GM18907 (cell line): ENCODE measurements around the gene MUS81.

Experiments used
- ATAC-seq: cut with Tn5 transposase; IDR thresholded peaks from one replicate; pipeline ENCODE4 v1.9.1; 2021; ENCODE audit warnings: mild to moderate bottlenecking, moderate library complexity; ENCODE audit not compliant: unreplicated experiment

MUS81 gene

DNA sequence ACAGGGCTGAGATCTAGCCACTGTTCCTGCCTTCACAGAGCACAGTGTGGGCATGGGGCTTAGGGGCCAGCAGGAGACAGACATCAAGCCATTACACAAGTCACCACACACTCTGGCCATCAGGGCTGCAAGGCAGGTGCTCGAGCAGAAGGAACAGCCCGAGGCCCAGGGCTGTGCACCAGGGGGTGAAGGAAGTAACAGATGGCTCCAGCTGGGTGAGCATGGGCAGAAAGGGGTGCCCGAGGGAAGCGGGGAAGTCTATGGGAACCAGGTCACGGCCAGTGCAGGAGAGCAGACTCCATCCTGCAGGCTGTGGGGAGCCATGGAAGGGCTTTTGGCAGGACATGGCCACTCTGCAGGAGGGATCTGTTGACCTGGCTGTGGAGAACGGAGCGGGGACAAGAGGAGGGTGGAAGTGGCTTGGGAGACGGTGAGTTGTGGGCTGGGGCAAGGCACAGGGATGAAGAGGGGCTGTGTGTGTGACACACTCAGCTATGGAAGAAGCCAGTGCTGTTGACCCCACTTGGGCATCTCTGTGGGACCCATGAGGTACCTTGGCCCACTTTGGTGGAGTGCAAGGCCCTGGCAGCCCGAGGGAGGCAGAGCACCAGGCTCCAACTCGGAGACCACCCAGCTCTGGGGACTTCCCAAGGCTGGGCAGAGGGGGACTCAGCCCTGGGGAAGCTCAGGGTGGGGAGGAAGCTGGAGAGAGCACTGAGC lies 55.0 kb downstream of the MUS81 start:
- ATAC-seq: no peak

DNA sequence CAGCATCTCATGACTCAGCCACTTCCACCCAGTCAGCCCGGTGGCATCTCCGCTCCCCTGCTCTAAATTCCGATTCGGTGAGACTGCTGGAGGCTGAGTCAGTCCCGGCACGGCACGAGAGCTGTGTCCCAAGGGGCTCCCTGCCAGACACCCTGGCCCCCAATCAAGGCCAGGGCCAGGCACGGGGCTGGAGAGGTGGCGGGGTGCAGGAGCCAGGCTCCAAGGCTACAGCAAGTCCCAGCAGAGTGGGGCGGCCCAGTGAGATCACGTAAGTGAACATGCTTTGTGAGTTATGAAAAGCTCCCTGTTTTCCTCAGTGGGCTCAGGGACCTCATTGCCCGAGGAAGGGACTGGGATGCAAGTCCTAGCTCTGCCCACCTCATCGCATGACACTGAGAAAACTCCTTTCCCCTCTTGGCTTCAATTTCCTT lies 55.6 kb downstream of the MUS81 start:
- ATAC-seq: no peak
